GM20000 (cell line): ENCODE measurements around the gene CDK14.

Experiments
- DNase-seq: peaks from one replicate; pipeline ENCODE4 v3.0.0; 2012; ENCODE audit warnings: low spot score
- TF ChIP-seq, protein P1 (sequence below): IDR thresholded peaks from 2 replicates; pipeline ENCODE4 v1.5.1; 2012; ENCODE audit warnings: mild to moderate bottlenecking, control low read depth; ENCODE audit errors: extremely low read depth, missing control alignments

The CDK14 gene

DNA sequence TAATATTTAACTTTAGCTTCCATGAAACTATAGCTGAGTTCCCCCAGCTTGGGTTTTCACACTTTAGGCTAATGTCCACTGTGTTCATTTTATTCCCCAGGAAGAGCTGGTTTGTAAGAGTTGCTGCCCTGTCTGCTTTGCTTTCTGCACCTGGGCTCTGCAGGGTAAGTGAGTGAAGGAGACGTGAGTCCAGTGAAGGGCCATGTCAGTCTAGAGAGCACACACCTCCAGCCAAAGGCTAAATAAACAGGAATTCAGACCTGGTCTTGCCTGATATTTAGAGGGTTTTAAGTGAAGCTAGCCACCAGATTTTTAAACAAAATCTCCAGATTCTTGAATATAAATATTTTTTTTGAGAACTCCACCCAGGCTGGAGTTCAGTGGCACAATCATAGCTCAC is 643.7 kb downstream of the CDK14 start:
- TF ChIP-seq, protein P1, sequence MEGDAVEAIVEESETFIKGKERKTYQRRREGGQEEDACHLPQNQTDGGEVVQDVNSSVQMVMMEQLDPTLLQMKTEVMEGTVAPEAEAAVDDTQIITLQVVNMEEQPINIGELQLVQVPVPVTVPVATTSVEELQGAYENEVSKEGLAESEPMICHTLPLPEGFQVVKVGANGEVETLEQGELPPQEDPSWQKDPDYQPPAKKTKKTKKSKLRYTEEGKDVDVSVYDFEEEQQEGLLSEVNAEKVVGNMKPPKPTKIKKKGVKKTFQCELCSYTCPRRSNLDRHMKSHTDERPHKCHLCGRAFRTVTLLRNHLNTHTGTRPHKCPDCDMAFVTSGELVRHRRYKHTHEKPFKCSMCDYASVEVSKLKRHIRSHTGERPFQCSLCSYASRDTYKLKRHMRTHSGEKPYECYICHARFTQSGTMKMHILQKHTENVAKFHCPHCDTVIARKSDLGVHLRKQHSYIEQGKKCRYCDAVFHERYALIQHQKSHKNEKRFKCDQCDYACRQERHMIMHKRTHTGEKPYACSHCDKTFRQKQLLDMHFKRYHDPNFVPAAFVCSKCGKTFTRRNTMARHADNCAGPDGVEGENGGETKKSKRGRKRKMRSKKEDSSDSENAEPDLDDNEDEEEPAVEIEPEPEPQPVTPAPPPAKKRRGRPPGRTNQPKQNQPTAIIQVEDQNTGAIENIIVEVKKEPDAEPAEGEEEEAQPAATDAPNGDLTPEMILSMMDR = no peak
- no peak for DNase-seq

DNA sequence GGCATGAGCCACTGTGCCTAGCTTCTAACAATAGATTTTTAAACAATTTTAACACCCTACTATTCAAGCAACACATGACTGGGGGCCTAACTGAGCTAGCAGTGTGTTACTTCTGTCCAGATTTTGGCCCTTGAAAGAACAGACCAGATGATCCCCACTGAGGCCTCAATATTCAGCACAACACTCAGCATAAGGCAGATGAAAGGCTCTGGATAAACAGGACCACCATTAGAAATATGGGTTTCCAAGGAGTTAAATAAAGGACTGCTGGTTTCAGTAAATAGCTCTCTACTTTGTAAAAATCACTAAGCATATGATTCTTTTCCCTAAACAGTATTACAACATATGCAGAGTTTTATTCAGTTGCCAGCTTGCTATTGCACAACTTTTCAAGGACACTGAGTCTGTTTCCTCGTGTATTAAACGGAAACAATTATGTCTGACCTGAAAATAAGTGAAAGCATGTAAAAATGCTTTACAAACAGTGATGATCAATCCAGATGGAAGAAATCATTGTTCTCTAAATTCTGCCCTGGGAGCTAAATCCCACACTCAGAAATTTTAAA is 644.3 kb downstream of the CDK14 start:
- TF ChIP-seq, protein P1 = no peak

DNA sequence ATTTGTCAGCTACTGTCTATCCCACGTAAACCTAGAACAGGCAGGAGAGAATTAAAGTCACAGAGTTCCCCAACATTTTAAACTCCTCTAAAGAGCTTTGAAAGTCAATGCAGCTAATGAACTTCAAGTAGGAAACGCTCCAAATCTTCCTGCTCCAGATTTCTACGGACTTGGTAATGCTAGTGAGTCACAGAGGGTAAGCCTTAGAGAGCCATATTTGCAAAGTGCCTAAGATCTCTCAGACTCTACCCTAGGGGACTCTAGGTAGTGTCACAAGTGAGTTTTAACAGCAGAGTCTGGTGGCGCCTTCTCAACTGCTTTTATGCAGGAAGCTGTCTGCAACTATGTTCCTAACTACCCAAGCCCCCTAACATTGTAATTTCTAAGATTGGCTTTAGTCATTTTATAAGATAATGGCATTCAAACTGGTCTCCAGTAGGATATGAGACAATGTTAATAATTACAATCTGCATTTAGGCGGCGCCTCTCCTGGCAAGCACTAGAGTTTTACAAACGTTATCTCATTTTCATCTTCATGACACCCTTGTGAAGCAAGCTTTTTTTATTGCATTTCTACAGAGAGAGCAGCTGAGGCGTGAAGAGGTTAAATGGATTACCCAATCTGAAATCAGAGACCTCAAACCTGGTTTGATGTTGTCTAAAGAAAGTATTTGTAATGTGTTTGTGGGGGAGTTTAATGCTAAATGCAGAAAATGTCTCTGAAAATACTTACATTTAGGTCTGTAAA is 646.1 kb downstream of the CDK14 start:
- no peak for DNase-seq
- TF ChIP-seq, protein P1 = no peak

More for the DNA sequence above, 644.3 kb downstream of the CDK14 start:
- DNase-seq = no peak

DNA sequence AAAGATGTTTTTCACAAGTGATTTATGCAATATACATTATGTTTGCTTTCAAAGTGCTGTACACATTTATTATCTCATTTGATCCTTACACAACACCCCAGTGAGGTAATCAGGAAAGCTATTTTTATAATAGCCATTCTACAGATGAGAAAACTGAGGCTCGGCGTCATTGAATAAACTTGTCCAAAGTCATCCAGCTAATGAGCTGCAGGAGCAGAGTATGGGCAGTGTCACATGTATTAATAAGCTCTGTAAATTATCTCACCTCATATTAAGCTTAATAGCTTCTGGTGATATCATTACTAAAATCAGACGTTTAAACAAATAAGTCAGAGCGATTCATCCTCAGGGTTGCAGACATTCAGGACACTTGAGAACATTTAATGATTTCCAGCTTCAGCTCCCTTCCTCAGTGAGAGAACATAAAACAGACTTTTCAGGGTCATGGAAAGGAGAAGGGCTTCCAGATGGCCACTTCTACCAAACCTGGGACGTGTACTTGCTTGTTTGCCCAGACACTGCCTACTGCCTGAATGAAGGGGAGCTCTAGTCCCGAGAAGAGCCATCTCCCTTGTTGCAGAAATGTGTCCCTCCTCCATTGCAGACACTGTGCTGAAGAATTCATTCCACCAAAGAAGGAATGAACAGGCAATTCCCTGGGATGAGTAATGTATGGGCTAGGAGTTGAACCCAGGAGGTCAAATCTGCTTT is 647.6 kb downstream of the CDK14 start:
- TF ChIP-seq, protein P1 = no peak
- DNase-seq = no peak

DNA sequence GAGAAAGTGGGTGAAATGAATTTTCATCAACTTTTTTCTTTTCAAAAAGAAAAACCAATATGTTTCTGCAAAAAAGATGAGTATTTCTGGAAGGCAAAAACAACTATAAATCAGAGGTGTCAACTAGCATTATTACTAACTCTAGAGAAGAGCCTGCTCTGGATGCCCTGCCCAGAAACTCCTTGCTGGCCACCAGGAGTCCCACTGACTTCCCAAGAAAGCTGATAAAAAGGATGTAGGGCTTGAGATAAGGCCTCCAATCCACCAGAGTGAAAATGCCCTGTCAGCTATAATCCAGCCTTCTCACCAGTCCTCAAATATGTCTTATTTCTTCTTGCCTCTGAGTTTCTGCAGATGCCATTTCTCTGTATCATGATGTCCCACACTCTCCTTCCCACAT is 651.4 kb downstream of the CDK14 start:
- TF ChIP-seq, protein P1 = no peak
- no peak for DNase-seq

DNA sequence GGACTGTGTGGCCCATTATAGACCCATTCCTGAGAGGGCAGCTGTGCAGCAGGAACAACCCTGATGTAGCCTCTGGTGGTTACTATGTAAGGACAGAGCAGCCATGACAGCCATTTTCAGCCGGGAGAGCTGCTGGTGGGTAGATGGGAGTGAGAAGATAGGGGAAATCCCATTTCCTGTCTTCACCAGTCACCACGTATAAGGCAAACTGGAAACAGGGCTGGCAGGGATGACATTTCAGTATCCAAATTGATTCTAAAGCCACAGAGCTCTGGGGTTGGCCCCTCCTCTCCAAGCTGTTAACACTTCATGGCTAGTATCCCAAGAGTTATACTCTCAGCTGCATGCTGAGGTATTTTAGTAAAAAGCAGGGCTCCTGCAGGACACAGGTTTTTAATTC is 652.9 kb downstream of the CDK14 start:
- no peak for DNase-seq
- TF ChIP-seq, protein P1 = no peak

DNA sequence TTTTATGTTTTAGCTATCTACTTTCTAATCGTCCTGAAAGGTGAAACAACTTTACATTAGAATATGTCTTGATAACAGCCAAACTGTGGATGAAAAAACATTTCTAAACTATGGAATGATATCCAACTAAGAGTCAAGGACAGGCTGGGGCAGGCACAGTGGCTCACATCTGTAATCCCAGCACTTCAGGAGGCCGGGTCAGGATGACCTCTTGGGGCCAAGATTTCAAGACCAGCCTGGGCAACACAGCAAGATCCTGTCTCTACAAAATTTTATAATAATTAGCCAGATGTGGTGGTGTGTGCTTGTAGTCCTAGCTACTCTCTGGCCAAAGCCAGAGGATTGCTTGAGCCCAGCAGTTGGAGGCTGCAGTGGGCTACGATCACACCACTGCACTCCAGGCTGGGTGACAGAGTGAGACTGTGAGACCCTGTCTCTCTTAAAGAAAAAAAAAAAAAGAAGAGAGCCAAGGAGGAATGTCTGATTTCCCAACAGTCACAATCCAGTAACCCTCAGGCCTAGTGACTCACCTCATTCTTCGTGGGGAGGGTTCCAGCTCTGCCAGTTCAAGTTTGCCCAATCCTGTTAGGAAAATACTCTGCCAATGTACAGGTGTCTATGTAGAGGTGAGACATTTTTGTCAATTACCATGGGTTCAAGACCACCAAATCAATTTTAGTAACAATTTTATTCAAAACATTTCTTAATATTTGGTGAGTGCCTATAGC is 653.5 kb downstream of the CDK14 start:
- DNase-seq = no peak

More for the DNA sequence above, 653.5 kb downstream of the CDK14 start:
- TF ChIP-seq, protein P1 = no peak
